Trophoblast cell (in vitro differentiated cells and primary cell): ENCODE results near the gene EFS.

Source experiments
- DNase-seq, 2 donors: peaks; one replicate each; pipeline ENCODE4 v3.0.0-alpha.2; 2016
- H2AFZ ChIP-seq: 2 replicates; pipeline ENCODE4 v1.6.1; 2013; ENCODE audit warnings: low read length, moderate library complexity, mild to moderate bottlenecking; ENCODE audit not compliant: insufficient read depth, poor library complexity
- H2AK5ac ChIP-seq: 2 replicates; pipeline ENCODE4 v1.6.1; 2013; ENCODE audit warnings: mild to moderate bottlenecking, low read length
- H2BK120ac ChIP-seq: 2 replicates; pipeline ENCODE4 v1.6.1; 2013; ENCODE audit warnings: low read length, mild to moderate bottlenecking, moderate library complexity; ENCODE audit not compliant: insufficient read depth, poor library complexity
- H2BK12ac ChIP-seq: 2 replicates; pipeline ENCODE4 v1.6.1; 2013; ENCODE audit warnings: mild to moderate bottlenecking, low read length, moderate library complexity
- H2BK5ac ChIP-seq: 2 replicates; pipeline ENCODE4 v1.6.1; 2013; ENCODE audit warnings: low read length, low read depth, moderate library complexity, mild to moderate bottlenecking; ENCODE audit not compliant: poor library complexity
- H3K14ac ChIP-seq: 2 replicates; pipeline ENCODE4 v1.6.1; 2013; ENCODE audit warnings: mild to moderate bottlenecking, low read length
- H3K18ac ChIP-seq: 2 replicates; pipeline ENCODE4 v1.6.1; 2013; ENCODE audit warnings: mild to moderate bottlenecking, low read length
- H3K23ac ChIP-seq: 2 replicates; pipeline ENCODE4 v1.6.1; 2013; ENCODE audit warnings: low read length
- H3K27ac ChIP-seq: 2 replicates; pipeline ENCODE4 v1.5.1; 2013; ENCODE audit warnings: low read depth, mild to moderate bottlenecking, inconsistent platforms, low read length, moderate library complexity
- H3K27me3 ChIP-seq: 2 replicates; pipeline ENCODE4 v1.6.1; 2013; ENCODE audit warnings: inconsistent platforms, mild to moderate bottlenecking, low read length, moderate library complexity; ENCODE audit not compliant: insufficient read depth
- H3K36me3 ChIP-seq, 2 experiments: 1 replicate in 1 of 2; 2 replicates in 1 of 2; pipeline ENCODE4 v1.6.1; 2013; ENCODE audit warnings: low read length in 2 of 2, mild to moderate bottlenecking in 2 of 2, moderate library complexity in 1 of 2; ENCODE audit not compliant: insufficient read depth in 2 of 2, control insufficient read depth in 1 of 2
- H3K4ac ChIP-seq: 2 replicates; pipeline ENCODE4 v1.6.1; 2013; ENCODE audit warnings: low read depth, mild to moderate bottlenecking, low read length, moderate library complexity
- H3K4me1 ChIP-seq, 2 experiments: 1 replicate in 1 of 2; 2 replicates in 1 of 2; pipeline ENCODE4 v1.6.1; 2013; ENCODE audit warnings: low read length in 2 of 2, mild to moderate bottlenecking in 2 of 2, moderate library complexity in 1 of 2; ENCODE audit not compliant: insufficient read depth in 2 of 2, control insufficient read depth in 1 of 2
- H3K4me2 ChIP-seq: 2 replicates; pipeline ENCODE4 v1.6.1; 2013; ENCODE audit warnings: inconsistent platforms, mild to moderate bottlenecking, low read length, moderate library complexity
- H3K4me3 ChIP-seq: 2 replicates; pipeline ENCODE4 v1.5.1; 2013; ENCODE audit warnings: mild to moderate bottlenecking, low read depth, low read length, inconsistent platforms
- H3K79me1 ChIP-seq: one replicate; pipeline ENCODE4 v1.6.1; 2013; ENCODE audit warnings: low read length
- H3K79me2 ChIP-seq: 2 replicates; pipeline ENCODE4 v1.6.1; 2013; ENCODE audit warnings: low read length, mild to moderate bottlenecking; ENCODE audit not compliant: control insufficient read depth, insufficient read depth, poor library complexity
- H3K9ac ChIP-seq: 2 replicates; pipeline ENCODE4 v1.6.1; 2013; ENCODE audit warnings: mild to moderate bottlenecking, low read length
- H3K9me3 ChIP-seq: 2 replicates; pipeline ENCODE4 v1.6.1; 2013; ENCODE audit warnings: low read depth, mild to moderate bottlenecking, control low read depth, inconsistent platforms, low read length; ENCODE audit not compliant: insufficient read depth
- H4K12ac ChIP-seq: 2 replicates; pipeline ENCODE4 v1.6.1; 2013; ENCODE audit warnings: low read depth, mild to moderate bottlenecking, low read length, moderate library complexity
- H4K8ac ChIP-seq: 2 replicates; pipeline ENCODE4 v1.6.1; 2013; ENCODE audit warnings: low read depth, mild to moderate bottlenecking, low read length, moderate library complexity
- H4K91ac ChIP-seq: one replicate; pipeline ENCODE4 v1.6.1; 2013; ENCODE audit warnings: low read depth, mild to moderate bottlenecking, low read length, moderate library complexity
- WGBS: extraction: QIAGEN DNeasy Blood & Tissue Kit; methylation state at CpG from one replicate; pipeline ENCODE4 v1.1.7; 2013; ENCODE audit warnings: missing lambda C conversion rate; ENCODE audit not compliant: insufficient read length, insufficient coverage; ENCODE audit errors: extremely low coverage; 5-methylcytosine and 5-hydroxymethylcytosine counted together

EFS gene

GRCh38 chr14:23322568-23323517 is 42.1 kb downstream of the EFS start:
- no peak overlapping the region for H4K12ac ChIP-seq
- no peaks in the 10 kb centered on the region for H3K9me3 ChIP-seq
- peaks cover 25 to 30% of the 10 kb centered on the region in 2 experiments for H3K36me3 ChIP-seq
- no peaks in the 10 kb centered on the region for H3K27me3 ChIP-seq
- H3K23ac ChIP-seq, result no peak overlapping the region
- H3K79me2 ChIP-seq, result peaks cover 9% of the 10 kb centered on the region
- H4K91ac ChIP-seq, result peak overlapping the region; percentile 100
- no peak overlapping the region for H2AK5ac ChIP-seq
- peak overlapping the region; percentile 73 for H3K4me2 ChIP-seq
- peaks cover 8 to 10% of the 10 kb centered on the region in 2 experiments for H3K4me1 ChIP-seq
- no peak overlapping the region for H2BK5ac ChIP-seq
- H3K4me3 ChIP-seq, result peak overlapping the region; percentile 80
- H2BK120ac ChIP-seq, result no peak overlapping the region
- no peak overlapping the region for H2BK12ac ChIP-seq
- no peak overlapping the region for H3K18ac ChIP-seq
- no peak overlapping the region for H3K27ac ChIP-seq
- H2AFZ ChIP-seq, result peak overlapping the region; percentile 30
- H4K8ac ChIP-seq, result no peak overlapping the region
- WGBS, result 100% methylated on average over 1 of the region's 10 CpGs
- no peak overlapping the region for H3K14ac ChIP-seq
- H3K4ac ChIP-seq, result peak overlapping the region; percentile 100
- no peak for DNase-seq
- peaks cover 17% of the 10 kb centered on the region for H3K79me1 ChIP-seq
- peak overlapping the region; percentile 90 for H3K9ac ChIP-seq

GRCh38 chr14:23321572-23322547 is 43.1 kb downstream of the EFS start:
- peaks cover 30 to 32% of the 10 kb centered on the region in 2 experiments for H3K36me3 ChIP-seq
- H2BK5ac ChIP-seq, result peak overlapping the region; percentile 99
- H4K91ac ChIP-seq, result peak overlapping the region; percentile 100
- peak overlapping the region; percentile 100 for H4K12ac ChIP-seq
- no peaks in the 10 kb centered on the region for H3K27me3 ChIP-seq
- H3K4me1 ChIP-seq, result peaks cover 8 to 10% of the 10 kb centered on the region in 2 experiments
- H3K27ac ChIP-seq, result peak overlapping the region; percentile 88
- H3K4ac ChIP-seq, result peak overlapping the region; percentile 100
- H3K23ac ChIP-seq, result no peak overlapping the region
- peak overlapping the region; percentile 96 for H2AFZ ChIP-seq
- H3K79me1 ChIP-seq, result peaks cover 17% of the 10 kb centered on the region
- DNase-seq, result peak; percentile 7 to 43
- peak overlapping the region; percentile 73 for H3K4me2 ChIP-seq
- no CpG with 5 or more reads among the region's 64 CpGs for WGBS
- H3K14ac ChIP-seq, result peak overlapping the region; percentile 99
- peak overlapping the region; percentile 90 for H2BK120ac ChIP-seq
- H3K9ac ChIP-seq, result peak overlapping the region; percentile 98
- peak overlapping the region; percentile 99 for H3K18ac ChIP-seq
- peaks cover 9% of the 10 kb centered on the region for H3K79me2 ChIP-seq
- H4K8ac ChIP-seq, result peak overlapping the region; percentile 99
- H3K9me3 ChIP-seq, result no peaks in the 10 kb centered on the region
- H3K4me3 ChIP-seq, result peak overlapping the region; percentile 80
- no peak overlapping the region for H2BK12ac ChIP-seq
- peak overlapping the region; percentile 98 for H2AK5ac ChIP-seq

DNA sequence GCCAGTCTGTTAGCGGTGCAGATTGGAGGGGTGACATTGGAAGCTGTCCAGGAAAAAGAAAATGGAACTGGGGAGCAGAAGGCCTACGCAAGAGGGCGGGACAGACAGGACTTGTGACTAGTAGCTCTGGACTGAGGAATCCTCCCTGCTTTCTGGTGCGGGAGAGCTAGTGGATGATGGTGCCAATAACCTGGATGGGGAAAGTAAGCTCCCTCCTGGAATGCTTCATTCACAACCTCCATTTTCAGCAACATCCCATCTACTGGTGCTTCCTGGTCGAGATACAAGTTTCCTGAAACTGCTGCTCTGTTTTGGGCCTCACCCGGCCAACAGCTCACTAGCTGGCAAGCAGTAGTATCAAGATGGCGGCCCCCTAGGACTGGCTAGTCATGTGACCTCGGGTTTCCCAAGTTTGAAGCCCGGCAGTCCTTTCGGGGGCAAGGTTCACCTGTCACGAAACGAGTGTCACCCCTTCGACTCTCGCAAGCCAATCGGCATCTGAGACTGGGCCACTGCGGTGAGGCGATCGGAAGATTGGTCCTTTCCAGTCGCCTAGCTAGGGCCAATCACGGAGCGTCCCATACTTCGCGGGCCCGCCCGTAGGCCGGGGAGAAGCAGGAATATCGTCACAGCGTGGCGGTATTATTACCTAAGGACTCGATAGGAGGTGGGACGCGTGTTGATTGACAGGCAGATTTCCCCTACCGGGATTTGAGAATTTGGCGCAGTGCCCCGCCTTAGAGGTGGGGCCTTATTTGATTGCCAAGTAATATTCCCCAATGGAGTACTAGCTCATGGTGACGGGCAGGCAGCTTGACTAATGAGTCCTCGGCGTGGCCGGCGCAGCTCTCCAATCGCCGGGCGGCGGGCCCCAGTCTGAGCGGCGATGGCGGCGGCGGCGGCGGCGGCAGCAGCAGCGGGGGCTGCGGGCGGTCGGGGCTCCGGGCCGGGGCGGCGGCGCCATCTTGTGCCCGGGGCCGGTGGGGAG is 44.1 kb downstream of the EFS start, which contains the start of gene PABPN1:
Gene PABPN1, plus strand, starts transcription at position 874 of the 988 bp plus-strand sequence. Its CDS starts 13 bp downstream, at position 887.
- peak within 1 kb of the TSS; percentile 90 for H2BK120ac ChIP-seq
- peak within 1 kb of the TSS; percentile 100 for H4K91ac ChIP-seq
- peak; percentile 100 for DNase-seq
- H2BK5ac ChIP-seq, result peak within 1 kb of the TSS; percentile 99
- peak within 1 kb of the TSS; percentile 99 for H4K8ac ChIP-seq
- peaks cover 29 to 31% of the 10 kb centered on the region in 2 experiments for H3K36me3 ChIP-seq
- H3K9me3 ChIP-seq, result no peaks in the 10 kb centered on the region
- peaks cover 17% of the 10 kb centered on the region for H3K79me1 ChIP-seq
- H3K14ac ChIP-seq, result peak within 1 kb of the TSS; percentile 99
- H3K18ac ChIP-seq, result peak within 1 kb of the TSS; percentile 99
- no peaks in the 10 kb centered on the region for H3K27me3 ChIP-seq
- H3K27ac ChIP-seq, result peak within 1 kb of the TSS; percentile 88
- peak within 1 kb of the TSS; percentile 42 for H2BK12ac ChIP-seq
- peak within 1 kb of the TSS; percentile 98 for H2AK5ac ChIP-seq
- H3K4ac ChIP-seq, result peak within 1 kb of the TSS; percentile 100
- no CpG with 5 or more reads among the region's 63 CpGs for WGBS
- peak within 1 kb of the TSS; percentile 98 for H3K9ac ChIP-seq
- no peak within 1 kb of the TSS for H3K23ac ChIP-seq
- peaks cover 9% of the 10 kb centered on the region for H3K79me2 ChIP-seq
- H3K4me2 ChIP-seq, result peak within 1 kb of the TSS; percentile 73
- H3K4me3 ChIP-seq, result peak within 1 kb of the TSS; percentile 80
- H2AFZ ChIP-seq, result peak within 1 kb of the TSS; percentile 96
- peaks cover 8 to 10% of the 10 kb centered on the region in 2 experiments for H3K4me1 ChIP-seq
- peak within 1 kb of the TSS; percentile 100 for H4K12ac ChIP-seq
